OCI-LY3 (cell line): ENCODE measurements around the gene UBA1.

Experiments used
- EZH2phosphoT487 ChIP-seq: fragments of 200-600 bp; shearing (Covaris generic); IDR thresholded peaks from 2 replicates; pipeline ENCODE4 v1.6.1; 2018; ENCODE audit warnings: antibody characterized with exemption, mixed run types, low read depth
- TF ChIP-seq, protein P1 (sequence below): fragments of 200-600, 300-600 bp; sonication (generic); IDR thresholded peaks from 2 replicates; pipeline ENCODE4 v1.5.1; 2014; ENCODE audit warnings: antibody characterized with exemption, low read length, low read depth

DNA sequence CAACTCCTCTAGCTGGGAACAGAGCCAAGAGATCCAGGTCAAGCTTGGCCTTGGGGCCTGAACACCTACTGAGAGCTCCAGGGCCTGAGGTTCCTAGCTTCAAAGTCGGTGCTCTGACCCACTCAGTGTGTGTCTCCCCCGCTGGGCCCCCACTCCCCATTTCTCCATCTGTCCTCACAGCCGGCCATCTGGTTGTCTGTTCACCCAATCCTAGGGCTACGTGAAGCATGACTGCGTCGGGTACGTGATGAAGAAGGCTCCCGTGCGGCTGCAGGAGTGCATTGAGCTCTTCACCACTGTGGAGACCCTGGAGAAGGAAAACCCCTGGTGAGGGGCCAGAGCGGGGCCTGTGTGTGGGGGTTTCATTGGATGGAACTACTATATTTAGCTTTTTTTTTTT is 51.5 kb downstream of the UBA1 start:
- TF ChIP-seq, protein P1, sequence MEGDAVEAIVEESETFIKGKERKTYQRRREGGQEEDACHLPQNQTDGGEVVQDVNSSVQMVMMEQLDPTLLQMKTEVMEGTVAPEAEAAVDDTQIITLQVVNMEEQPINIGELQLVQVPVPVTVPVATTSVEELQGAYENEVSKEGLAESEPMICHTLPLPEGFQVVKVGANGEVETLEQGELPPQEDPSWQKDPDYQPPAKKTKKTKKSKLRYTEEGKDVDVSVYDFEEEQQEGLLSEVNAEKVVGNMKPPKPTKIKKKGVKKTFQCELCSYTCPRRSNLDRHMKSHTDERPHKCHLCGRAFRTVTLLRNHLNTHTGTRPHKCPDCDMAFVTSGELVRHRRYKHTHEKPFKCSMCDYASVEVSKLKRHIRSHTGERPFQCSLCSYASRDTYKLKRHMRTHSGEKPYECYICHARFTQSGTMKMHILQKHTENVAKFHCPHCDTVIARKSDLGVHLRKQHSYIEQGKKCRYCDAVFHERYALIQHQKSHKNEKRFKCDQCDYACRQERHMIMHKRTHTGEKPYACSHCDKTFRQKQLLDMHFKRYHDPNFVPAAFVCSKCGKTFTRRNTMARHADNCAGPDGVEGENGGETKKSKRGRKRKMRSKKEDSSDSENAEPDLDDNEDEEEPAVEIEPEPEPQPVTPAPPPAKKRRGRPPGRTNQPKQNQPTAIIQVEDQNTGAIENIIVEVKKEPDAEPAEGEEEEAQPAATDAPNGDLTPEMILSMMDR, result no peak
- TF ChIP-seq EZH2phosphoT487, result no peak
